DND-41 (cell line): ENCODE measurements around the gene GINS2.

ENCODE experiments used
- CTCF ChIP-seq: IDR thresholded peaks from 2 replicates; pipeline ENCODE4 v1.5.1; 2012; ENCODE audit warnings: borderline replicate concordance, low read length, moderate library complexity, mild to moderate bottlenecking; ENCODE audit not compliant: poor library complexity, severe bottlenecking; ENCODE audit errors: extremely low read depth
- EZH2 ChIP-seq: IDR thresholded peaks from 3 replicates; pipeline ENCODE4 v1.6.1; 2012; ENCODE audit warnings: borderline replicate concordance, low read depth, mild to moderate bottlenecking, moderate library complexity, low read length, inconsistent platforms; ENCODE audit not compliant: severe bottlenecking

GRCh38 chr16:85668676-85669424 is 19.9 kb downstream of the GINS2 start:
- TF ChIP-seq CTCF = no peak
- no peak for TF ChIP-seq EZH2
